ENCODE data around the gene TTN. TPM values are rescaled to one million over a fixed set of nuclear protein-coding genes. Genes with fewer than 3 reads are reported as not detected.

The TTN gene
- total RNA-seq, 1 experiment from 2014 or later: 1.1 TPM

GRCh38 chr2:178536037-178536436 is 271.2 kb downstream of the TTN start:
- H3K27me3 ChIP-seq (ENCODE audit: low read length): no peaks in the 10 kb centered on the region
- H3K36me3 ChIP-seq (ENCODE audit: low read depth, low read length): 0 out of 2 replicates have a peak, but pooled peaks cover 4% of the 10 kb centered on the region
- ATAC-seq: no peak
- H3K9me3 ChIP-seq (ENCODE audit: low read length): no peaks in the 10 kb centered on the region
- no peaks in the 10 kb centered on the region for H3F3A ChIP-seq (ENCODE audit: low read length, unreplicated experiment)
- no peak for DNase-seq
- H2AFZ ChIP-seq (ENCODE audit: low read length): no peak overlapping the region
- no peak overlapping the region for H3K4me3 ChIP-seq (ENCODE audit: low read length)
- no TSS peak for BruUV-seq (replicated peaks)
- intact Hi-C loops (cut with micrococcal nuclease): no loop called here
- H3K9me2 ChIP-seq (replicated peaks; ENCODE audit: low read length): no peaks in the 10 kb centered on the region
- H3K9ac ChIP-seq (ENCODE audit: low read length): no peak overlapping the region
- no peaks in the 10 kb centered on the region for H3K4me1 ChIP-seq (ENCODE audit: insufficient read depth, low read length)
- ChIA-PET CTCF (no interaction called here), POLR2A (ENCODE audit: unreplicated experiment) (interaction anchor here (0.6 kb wide), 1 partner anchor 24 kb away, joined by 6 read pairs; no protein-coding TSS in a partner anchor)
- no peaks in the 10 kb centered on the region for H3K79me2 ChIP-seq (ENCODE audit: low read length)
- no peak overlapping the region for H3K4me2 ChIP-seq (ENCODE audit: low read length)
- H4K20me1 ChIP-seq (ENCODE audit: low read length): no peaks in the 10 kb centered on the region
- TF ChIP-seq CTCF (conservative IDR thresholded peaks at IDR 0.05; ENCODE audit: low read depth, low read length) (no peak), EZH2 (IDR thresholded peaks at IDR 0.05; ENCODE audit: low read length, unreplicated experiment) (no peak), EZH2phosphoT487 (IDR thresholded peaks at IDR 0.05; ENCODE audit: borderline replicate concordance, low read length) (no peak)
- no peak overlapping the region for H3K27ac ChIP-seq (ENCODE audit: low read length)

- no peak overlapping the region for H3K4me2 ChIP-seq (ENCODE audit: low read length)
- no peak overlapping the region for H3K27ac ChIP-seq (ENCODE audit: low read length)
- no peak for ATAC-seq
- BruUV-seq (replicated peaks): no TSS peak
- H3K9ac ChIP-seq (ENCODE audit: low read length): no peak overlapping the region
- H3K27me3 ChIP-seq (ENCODE audit: low read length): no peaks in the 10 kb centered on the region
- no peaks in the 10 kb centered on the region for H3K9me3 ChIP-seq (ENCODE audit: low read length)
- intact Hi-C loops (cut with micrococcal nuclease): no loop called here
- DNase-seq: no peak
- POLR2A ChIA-PET (ENCODE audit: unreplicated experiment): no interaction called here
- H4K20me1 ChIP-seq (ENCODE audit: low read length): no peaks in the 10 kb centered on the region
- H3K4me1 ChIP-seq (ENCODE audit: insufficient read depth, low read length): no peaks in the 10 kb centered on the region
- H3F3A ChIP-seq (ENCODE audit: low read length, unreplicated experiment): no peaks in the 10 kb centered on the region
- H3K4me3 ChIP-seq (ENCODE audit: low read length): no peak overlapping the region
- CTCF ChIA-PET: no interaction called here
- 0 out of 2 replicates have a peak, but pooled peaks cover 3% of the 10 kb centered on the region for H3K79me2 ChIP-seq (ENCODE audit: low read length)
- H2AFZ ChIP-seq (ENCODE audit: low read length): no peak overlapping the region
- H3K9me2 ChIP-seq (replicated peaks; ENCODE audit: low read length): no peaks in the 10 kb centered on the region
- 0 out of 2 replicates have a peak, but pooled peaks cover 4% of the 10 kb centered on the region for H3K36me3 ChIP-seq (ENCODE audit: low read depth, low read length)
- TF ChIP-seq EZH2 (IDR thresholded peaks at IDR 0.05; ENCODE audit: low read length, unreplicated experiment) (no peak), EZH2phosphoT487 (IDR thresholded peaks at IDR 0.05; ENCODE audit: borderline replicate concordance, low read length) (no peak), CTCF (conservative IDR thresholded peaks at IDR 0.05; ENCODE audit: low read depth, low read length) (no peak)
These were observed 276.1 kb downstream of the TTN start for GRCh38 chr2:178531168-178531567.

- ChIA-PET CTCF (no interaction called here), POLR2A (ENCODE audit: unreplicated experiment) (no interaction called here)
- H3K27me3 ChIP-seq (ENCODE audit: low read length): no peaks in the 10 kb centered on the region
- H3K9ac ChIP-seq (ENCODE audit: low read length): no peak overlapping the region
- ATAC-seq (no peak), DNase-seq (no peak)
- H3K79me2 ChIP-seq (ENCODE audit: low read length): 0 out of 2 replicates have a peak, but pooled peaks cover 5% of the 10 kb centered on the region
- intact Hi-C loops (cut with micrococcal nuclease): no loop called here
- TF ChIP-seq EZH2 (IDR thresholded peaks at IDR 0.05; ENCODE audit: low read length, unreplicated experiment): no peak
- no peak for TF ChIP-seq CTCF (conservative IDR thresholded peaks at IDR 0.05; ENCODE audit: low read depth, low read length)
- no peak for TF ChIP-seq EZH2phosphoT487 (IDR thresholded peaks at IDR 0.05; ENCODE audit: borderline replicate concordance, low read length)
- no peaks in the 10 kb centered on the region for H3F3A ChIP-seq (ENCODE audit: low read length, unreplicated experiment)
- no TSS peak for BruUV-seq (replicated peaks)
- H3K4me2 ChIP-seq (ENCODE audit: low read length): no peak overlapping the region
- no peaks in the 10 kb centered on the region for H3K4me1 ChIP-seq (ENCODE audit: insufficient read depth, low read length)
- H3K27ac ChIP-seq (ENCODE audit: low read length): no peak overlapping the region
- no peak overlapping the region for H2AFZ ChIP-seq (ENCODE audit: low read length)
- no peaks in the 10 kb centered on the region for H4K20me1 ChIP-seq (ENCODE audit: low read length)
- no peaks in the 10 kb centered on the region for H3K9me3 ChIP-seq (ENCODE audit: low read length)
- no peaks in the 10 kb centered on the region for H3K9me2 ChIP-seq (replicated peaks; ENCODE audit: low read length)
- H3K4me3 ChIP-seq (ENCODE audit: low read length): no peak overlapping the region
- 0 out of 2 replicates have a peak, but pooled peaks cover 4% of the 10 kb centered on the region for H3K36me3 ChIP-seq (ENCODE audit: low read depth, low read length)
These were observed 276.5 kb downstream of the TTN start for GRCh38 chr2:178530625-178531142.

All from PC-3 (cell line).